MM.1S (cell line): ENCODE measurements around the gene SELENOW.

ENCODE experiments used
- DNase-seq: peaks from one replicate; pipeline ENCODE4 v3.0.0-alpha.2; 2015
- H2AFZ ChIP-seq: fragments of 300-600 bp; sonication (generic); 2 replicates; pipeline ENCODE4 v1.6.0; 2016; ENCODE audit warnings: antibody characterized with exemption, low read length
- H3F3A ChIP-seq: fragments of 300-600 bp; sonication (generic); 2 replicates; pipeline ENCODE4 v1.6.1; 2016; ENCODE audit warnings: mild to moderate bottlenecking, antibody characterized with exemption, low read length, moderate library complexity, mixed read lengths; ENCODE audit not compliant: insufficient read depth
- H3K27ac ChIP-seq: fragments of 300-600 bp; sonication (generic); 2 replicates; pipeline ENCODE4 v1.5.1; 2016; ENCODE audit warnings: mild to moderate bottlenecking, low read length
- H3K27me3 ChIP-seq: fragments of 300-600 bp; sonication (generic); replicated peaks from 2 replicates; pipeline ENCODE4 v1.6.0; 2016; ENCODE audit warnings: low read length; ENCODE audit not compliant: insufficient read depth
- H3K36me3 ChIP-seq: fragments of 300-600 bp; sonication (generic); replicated peaks from 2 replicates; pipeline ENCODE4 v1.6.1; 2016; ENCODE audit warnings: mild to moderate bottlenecking, low read length, mixed read lengths; ENCODE audit not compliant: insufficient read depth
- H3K4me1 ChIP-seq: fragments of 300-600 bp; sonication (generic); 2 replicates; pipeline ENCODE4 v1.6.1; 2016; ENCODE audit warnings: low read length, mixed read lengths
- H3K4me2 ChIP-seq: fragments of 300-600 bp; sonication (generic); 2 replicates; pipeline ENCODE4 v1.6.0; 2016; ENCODE audit warnings: low read depth, low read length
- H3K4me3 ChIP-seq: fragments of 300-600 bp; sonication (generic); 2 replicates; pipeline ENCODE4 v1.5.1; 2016; ENCODE audit warnings: low read length, mixed read lengths
- H3K79me2 ChIP-seq: fragments of 300-600 bp; sonication (generic); 2 replicates; pipeline ENCODE4 v1.6.1; 2016; ENCODE audit warnings: mixed run types, low read length, mixed read lengths
- H3K9ac ChIP-seq: fragments of 300-600 bp; sonication (generic); 2 replicates; pipeline ENCODE4 v1.6.1; 2016; ENCODE audit warnings: low read length, mixed read lengths
- H3K9me2 ChIP-seq: fragments of 300-600 bp; sonication (generic); replicated peaks from 2 replicates; pipeline ENCODE4 v1.6.1; 2016; ENCODE audit warnings: mild to moderate bottlenecking, low read length, mixed read lengths; ENCODE audit not compliant: insufficient read depth
- H3K9me3 ChIP-seq: fragments of 300-600 bp; sonication (generic); replicated peaks from 2 replicates; pipeline ENCODE4 v1.6.1; 2016; ENCODE audit warnings: mild to moderate bottlenecking, low read length, mixed read lengths; ENCODE audit not compliant: insufficient read depth
- H4K20me1 ChIP-seq: fragments of 300-600 bp; sonication (generic); 2 replicates; pipeline ENCODE4 v1.6.1; 2016; ENCODE audit warnings: mild to moderate bottlenecking, low read length, moderate library complexity, mixed read lengths; ENCODE audit not compliant: insufficient read depth
- CTCF ChIP-seq: fragments of 300-600 bp; sonication (generic); IDR thresholded peaks from 2 replicates; pipeline ENCODE4 v1.5.1; 2016; ENCODE audit warnings: antibody characterized with exemption, low read length, mixed read lengths
- EZH2 ChIP-seq: fragments of 300-600 bp; sonication (generic); optimal IDR thresholded peaks from 2 replicates; pipeline ENCODE3; 2017; ENCODE audit warnings: low read depth, mild to moderate bottlenecking, antibody characterized with exemption, low read length, mixed read lengths
- EZH2phosphoT487 ChIP-seq: fragments of 300-600 bp; sonication (generic); IDR thresholded peaks from 2 replicates; pipeline ENCODE4 v1.6.1; 2018; ENCODE audit warnings: antibody characterized with exemption, low read length

Gene SELENOW

GRCh38 chr19:47756953-47757608 lies 21.4 kb upstream of the SELENOW start:
- no peaks in the 10 kb centered on the region for H3K9me2 ChIP-seq
- H3K27ac ChIP-seq: no peak overlapping the region
- TF ChIP-seq EZH2: no peak
- TF ChIP-seq CTCF: no peak
- TF ChIP-seq EZH2phosphoT487: no peak
- no peaks in the 10 kb centered on the region for H3F3A ChIP-seq
- no peak overlapping the region for H3K4me3 ChIP-seq
- H3K36me3 ChIP-seq: 0 out of 2 replicates have a peak, but pooled peaks cover under 1% of the 10 kb centered on the region
- no peaks in the 10 kb centered on the region for H3K9me3 ChIP-seq
- no peak overlapping the region for H3K9ac ChIP-seq
- H2AFZ ChIP-seq: no peak overlapping the region
- no peaks in the 10 kb centered on the region for H3K79me2 ChIP-seq
- no peaks in the 10 kb centered on the region for H4K20me1 ChIP-seq
- no peaks in the 10 kb centered on the region for H3K4me1 ChIP-seq
- no peaks in the 10 kb centered on the region for H3K27me3 ChIP-seq
- H3K4me2 ChIP-seq: no peak overlapping the region
- DNase-seq: no peak

GRCh38 chr19:47757617-47758442 lies 20.7 kb upstream of the SELENOW start:
- no peaks in the 10 kb centered on the region for H3K9me2 ChIP-seq
- H3K9ac ChIP-seq: no peak overlapping the region
- no peaks in the 10 kb centered on the region for H3F3A ChIP-seq
- H3K4me2 ChIP-seq: no peak overlapping the region
- no peak overlapping the region for H2AFZ ChIP-seq
- no peaks in the 10 kb centered on the region for H4K20me1 ChIP-seq
- H3K27ac ChIP-seq: no peak overlapping the region
- H3K4me1 ChIP-seq: no peaks in the 10 kb centered on the region
- TF ChIP-seq CTCF (no peak), EZH2phosphoT487 (no peak), EZH2 (no peak)
- H3K79me2 ChIP-seq: no peaks in the 10 kb centered on the region
- no peak overlapping the region for H3K4me3 ChIP-seq
- H3K9me3 ChIP-seq: no peaks in the 10 kb centered on the region
- H3K36me3 ChIP-seq: no peaks in the 10 kb centered on the region
- no peak for DNase-seq
- H3K27me3 ChIP-seq: no peaks in the 10 kb centered on the region

- no peaks in the 10 kb centered on the region for H3K9me2 ChIP-seq
- no peaks in the 10 kb centered on the region for H3K36me3 ChIP-seq
- no peak overlapping the region for H3K4me2 ChIP-seq
- no peaks in the 10 kb centered on the region for H3F3A ChIP-seq
- no peaks in the 10 kb centered on the region for H3K79me2 ChIP-seq
- no peak overlapping the region for H3K27ac ChIP-seq
- H3K9me3 ChIP-seq: no peaks in the 10 kb centered on the region
- H3K9ac ChIP-seq: no peak overlapping the region
- no peak overlapping the region for H3K4me3 ChIP-seq
- no peak overlapping the region for H2AFZ ChIP-seq
- DNase-seq: no peak
- no peaks in the 10 kb centered on the region for H3K4me1 ChIP-seq
- H4K20me1 ChIP-seq: no peaks in the 10 kb centered on the region
- no peaks in the 10 kb centered on the region for H3K27me3 ChIP-seq
- TF ChIP-seq EZH2 (no peak), EZH2phosphoT487 (no peak), CTCF (no peak)
Measured at GRCh38 chr19:47758443-47758804, 20.1 kb upstream of the SELENOW start.
